Activated CD4-positive, alpha-beta T cell treated with anti-CD3 and anti-CD28 coated beads, Interleukin-2, amount 10 ng/mL, durations not matched to agents 24 days and 14 days (primary cell): ENCODE measurements around the gene PARD3. TPM values are rescaled to one million over a fixed set of nuclear protein-coding genes. Genes with fewer than 3 reads are reported as not detected.

Experiments
- DNase-seq: peaks from one replicate; pipeline ENCODE4 v3.0.0; 2022
- H3K27ac Mint-ChIP-seq: one replicate; pipeline ENCODE4 v1.8.0; 2022; ENCODE audit warnings: mild to moderate bottlenecking, mixed read lengths
- H3K27me3 Mint-ChIP-seq: one replicate; pipeline ENCODE4 v1.8.0; 2022; ENCODE audit warnings: mixed read lengths
- H3K36me3 Mint-ChIP-seq: one replicate; pipeline ENCODE4 v1.8.0; 2022; ENCODE audit warnings: low read depth, mild to moderate bottlenecking, mixed read lengths
- H3K4me1 Mint-ChIP-seq: one replicate; pipeline ENCODE4 v1.8.0; 2021; ENCODE audit warnings: mixed read lengths
- H3K4me3 Mint-ChIP-seq: one replicate; pipeline ENCODE4 v1.8.0; 2022; ENCODE audit warnings: mild to moderate bottlenecking, moderate library complexity, mixed read lengths
- H3K9me3 Mint-ChIP-seq: one replicate; pipeline ENCODE4 v1.8.0; 2021; ENCODE audit warnings: mixed read lengths
- intact Hi-C: fragments of 100-400 bp; cut with micrococcal nuclease; formaldehyde crosslinking; loops from one replicate; pipeline ENCODE4 v1.15.1; 2023
- total RNA-seq: library from RNA; stranded (reverse); gene quantifications from 2 replicates; pipeline ENCODE4 v1.2.3, GENCODE V29; 2022

Gene PARD3
- total RNA-seq, 1 donor from 2014 or later: 2.9 TPM

GRCh38 chr10:34601691-34602090 lies 213.4 kb downstream of the PARD3 start:
- Mint-ChIP-seq H3K36me3 (no peaks in the 10 kb centered on the region), H3K27me3 (no peaks in the 10 kb centered on the region), H3K9me3 (no peaks in the 10 kb centered on the region), H3K4me1 (no peaks in the 10 kb centered on the region), H3K4me3 (no peak overlapping the region), H3K27ac (no peak overlapping the region)
- intact Hi-C loops: no loop called here
- no peak for DNase-seq

- no peak overlapping the region for H3K4me3 Mint-ChIP-seq
- DNase-seq: no peak
- no peaks in the 10 kb centered on the region for H3K36me3 Mint-ChIP-seq
- no peaks in the 10 kb centered on the region for H3K27me3 Mint-ChIP-seq
- no peaks in the 10 kb centered on the region for H3K9me3 Mint-ChIP-seq
- H3K27ac Mint-ChIP-seq: no peak overlapping the region
- no peaks in the 10 kb centered on the region for H3K4me1 Mint-ChIP-seq
- intact Hi-C loops: no loop called here
Measured at GRCh38 chr10:34599026-34599795, 215.9 kb downstream of the PARD3 start.

GRCh38 chr10:34596351-34596750 lies 218.7 kb downstream of the PARD3 start:
- H3K4me3 Mint-ChIP-seq: no peak overlapping the region

GRCh38 chr10:34593930-34594329 lies 221.2 kb downstream of the PARD3 start:
- Mint-ChIP-seq H3K9me3 (no peaks in the 10 kb centered on the region), H3K4me1 (no peaks in the 10 kb centered on the region), H3K36me3 (no peaks in the 10 kb centered on the region), H3K27me3 (peaks cover 5% of the 10 kb centered on the region), H3K4me3 (no peak overlapping the region), H3K27ac (no peak overlapping the region)
- intact Hi-C loops: no loop called here
- DNase-seq: no peak

More at GRCh38 chr10:34596351-34596750, 218.7 kb downstream of the PARD3 start:
- no peaks in the 10 kb centered on the region for H3K4me1 Mint-ChIP-seq
- H3K27me3 Mint-ChIP-seq: peaks cover 2% of the 10 kb centered on the region
- no peaks in the 10 kb centered on the region for H3K36me3 Mint-ChIP-seq
- H3K9me3 Mint-ChIP-seq: no peaks in the 10 kb centered on the region
- intact Hi-C loops: no loop called here
- H3K27ac Mint-ChIP-seq: no peak overlapping the region
- DNase-seq: no peak

- Mint-ChIP-seq H3K27me3 (peaks cover 5% of the 10 kb centered on the region), H3K36me3 (no peaks in the 10 kb centered on the region)
Measured at GRCh38 chr10:34593374-34593890, 221.7 kb downstream of the PARD3 start.

GRCh38 chr10:34590793-34591192 lies 224.3 kb downstream of the PARD3 start:
- intact Hi-C loops: no loop called here
- Mint-ChIP-seq H3K27me3 (peaks cover 5% of the 10 kb centered on the region), H3K36me3 (no peaks in the 10 kb centered on the region), H3K4me3 (no peak overlapping the region), H3K9me3 (no peaks in the 10 kb centered on the region), H3K27ac (no peak overlapping the region), H3K4me1 (no peaks in the 10 kb centered on the region)
- DNase-seq: no peak

More at GRCh38 chr10:34593374-34593890, 221.7 kb downstream of the PARD3 start:
- Mint-ChIP-seq H3K4me3 (no peak overlapping the region), H3K27ac (no peak overlapping the region), H3K4me1 (no peaks in the 10 kb centered on the region), H3K9me3 (no peaks in the 10 kb centered on the region)
- no peak for DNase-seq
- intact Hi-C loops: no loop called here

- DNase-seq: no peak
- intact Hi-C loops: no loop called here
- Mint-ChIP-seq H3K4me3 (no peak overlapping the region), H3K36me3 (no peaks in the 10 kb centered on the region), H3K9me3 (no peaks in the 10 kb centered on the region), H3K27me3 (peaks cover 5% of the 10 kb centered on the region), H3K4me1 (no peaks in the 10 kb centered on the region), H3K27ac (no peak overlapping the region)
Measured at GRCh38 chr10:34589275-34589674, 225.8 kb downstream of the PARD3 start.

- no peak overlapping the region for H3K4me3 Mint-ChIP-seq
- no peak overlapping the region for H3K27ac Mint-ChIP-seq
- intact Hi-C loops: no loop called here
- no peak for DNase-seq
- no peaks in the 10 kb centered on the region for H3K36me3 Mint-ChIP-seq
- H3K4me1 Mint-ChIP-seq: no peaks in the 10 kb centered on the region
- peaks cover 6% of the 10 kb centered on the region for H3K27me3 Mint-ChIP-seq
- H3K9me3 Mint-ChIP-seq: no peaks in the 10 kb centered on the region
Measured at GRCh38 chr10:34587680-34588019, 227.4 kb downstream of the PARD3 start.

GRCh38 chr10:34587002-34587679 lies 228.0 kb downstream of the PARD3 start:
- no peaks in the 10 kb centered on the region for H3K36me3 Mint-ChIP-seq
- no peak overlapping the region for H3K4me3 Mint-ChIP-seq
- peaks cover 6% of the 10 kb centered on the region for H3K27me3 Mint-ChIP-seq
- DNase-seq: no peak
- no peak overlapping the region for H3K27ac Mint-ChIP-seq
- H3K4me1 Mint-ChIP-seq: no peaks in the 10 kb centered on the region
- no peaks in the 10 kb centered on the region for H3K9me3 Mint-ChIP-seq
- intact Hi-C loops: no loop called here

GRCh38 chr10:34585422-34586112 lies 229.5 kb downstream of the PARD3 start:
- Mint-ChIP-seq H3K36me3 (no peaks in the 10 kb centered on the region), H3K27me3 (peaks cover 6% of the 10 kb centered on the region), H3K27ac (no peak overlapping the region), H3K9me3 (no peaks in the 10 kb centered on the region), H3K4me3 (no peak overlapping the region), H3K4me1 (no peaks in the 10 kb centered on the region)
- DNase-seq: no peak
- intact Hi-C loops: no loop called here

GRCh38 chr10:34584164-34584563 lies 230.9 kb downstream of the PARD3 start:
- H3K27ac Mint-ChIP-seq: no peak overlapping the region
- H3K4me1 Mint-ChIP-seq: no peaks in the 10 kb centered on the region
- peaks cover 3% of the 10 kb centered on the region for H3K27me3 Mint-ChIP-seq
- intact Hi-C loops: no loop called here
- DNase-seq: no peak
- H3K36me3 Mint-ChIP-seq: no peaks in the 10 kb centered on the region
- H3K9me3 Mint-ChIP-seq: no peaks in the 10 kb centered on the region
- H3K4me3 Mint-ChIP-seq: no peak overlapping the region

GRCh38 chr10:34581801-34582532 lies 233.1 kb downstream of the PARD3 start:
- Mint-ChIP-seq H3K4me3 (no peak overlapping the region), H3K27me3 (peaks cover 3% of the 10 kb centered on the region), H3K4me1 (no peaks in the 10 kb centered on the region), H3K27ac (no peak overlapping the region), H3K36me3 (no peaks in the 10 kb centered on the region), H3K9me3 (no peaks in the 10 kb centered on the region)
- intact Hi-C loops: no loop called here
- DNase-seq: no peak

- Mint-ChIP-seq H3K27ac (no peak overlapping the region), H3K4me1 (no peaks in the 10 kb centered on the region), H3K36me3 (no peaks in the 10 kb centered on the region), H3K9me3 (no peaks in the 10 kb centered on the region), H3K27me3 (peaks cover 3% of the 10 kb centered on the region), H3K4me3 (no peak overlapping the region)
- no peak for DNase-seq
- intact Hi-C loops: no loop called here
Measured at GRCh38 chr10:34580643-34581042, 234.5 kb downstream of the PARD3 start.
